ENCODE results near the gene WDR4. TPM values are rescaled to one million over a fixed set of nuclear protein-coding genes. Genes with fewer than 3 reads are reported as not detected.

Gene WDR4
- 6.7 and 8.3 TPM in 2 replicates for total RNA-seq

GRCh38 chr21:42878993-42879787 is at the start of gene WDR4:
TSS of gene WDR4 (minus strand) at chr21:42879539. CDS start at chr21:42879495, 44 bp downstream.

GRCh38 chr21:42925114-42925926 is 46.0 kb upstream of the WDR4 start, which contains the start of gene ERVH48-1:
TSS of gene ERVH48-1 (minus strand) at chr21:42925630. CDS start at chr21:42919006, 6,624 bp downstream.

GRCh38 chr21:42892931-42893755 is 13.8 kb upstream of the WDR4 start, which contains the start of gene NDUFV3:
TSS of gene NDUFV3 (plus strand) at chr21:42893309. CDS start at chr21:42893334, 25 bp downstream.

Other genes with a start within 250 kb of the WDR4 start
- gene PDE9A, start 225.9 kb downstream of the WDR4 start, total RNA-seq = 0.15 and 0.84 TPM in 2 replicates
- 33.3 and 38.9 TPM in 2 replicates for gene NDUFV3, start 13.8 kb upstream of the WDR4 start, total RNA-seq
- not detected in 2 replicates for gene ERVH48-1, start 46.1 kb upstream of the WDR4 start, total RNA-seq
- 12.6 and 23.8 TPM in 2 replicates for gene PKNOX1, start 95.0 kb upstream of the WDR4 start, total RNA-seq
- gene CBS, start 196.3 kb upstream of the WDR4 start, total RNA-seq = 54.0 and 58.7 TPM in 2 replicates
- gene U2AF1, start 228.0 kb upstream of the WDR4 start, total RNA-seq = 19.2 and 19.3 TPM in 2 replicates